ENCODE measurements around the gene GTF2F2. TPM values are rescaled to one million over a fixed set of nuclear protein-coding genes. Genes with fewer than 3 reads are reported as not detected.

Gene GTF2F2, protein sequence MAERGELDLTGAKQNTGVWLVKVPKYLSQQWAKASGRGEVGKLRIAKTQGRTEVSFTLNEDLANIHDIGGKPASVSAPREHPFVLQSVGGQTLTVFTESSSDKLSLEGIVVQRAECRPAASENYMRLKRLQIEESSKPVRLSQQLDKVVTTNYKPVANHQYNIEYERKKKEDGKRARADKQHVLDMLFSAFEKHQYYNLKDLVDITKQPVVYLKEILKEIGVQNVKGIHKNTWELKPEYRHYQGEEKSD
- polyA plus RNA-seq (ENCODE audit: insufficient read depth in 1 of 5, insufficient read length in 5 of 5, low replicate concordance in 1 of 5) = 10 to 100 TPM; 23.3 to 26.4 (median 25.6) TPM
- long read RNA-seq, donor 1, transcript GTF2F2-201 (8 exons, 2,239 nt) = major isoform, 10 of 26,455 reads
- long read RNA-seq, donor 1, partial matches to known transcripts = 25,484 of 26,455 reads
- long read RNA-seq, donor 1, other reads (novel, unspliced or antisense) = 960 of 26,455 reads
- long read RNA-seq, donor 2, transcript GTF2F2-201 (8 exons, 2,239 nt) = major isoform, 6 of 10,527 reads
- long read RNA-seq, donor 2, partial matches to known transcripts = 10,095 of 10,527 reads
- long read RNA-seq, donor 2, other reads (novel, unspliced or antisense) = 425 of 10,527 reads
- long read RNA-seq, donor 3, transcript GTF2F2-201 (8 exons, 2,239 nt) = major isoform, 7 of 18,599 reads
- long read RNA-seq, donor 3, partial matches to known transcripts = 18,121 of 18,599 reads
- long read RNA-seq, donor 3, other reads (novel, unspliced or antisense) = 471 of 18,599 reads
- long read RNA-seq, donor 4, transcript GTF2F2-201 (8 exons, 2,239 nt) = major isoform, 7 of 15,206 reads
- long read RNA-seq, donor 4, partial matches to known transcripts = 14,638 of 15,206 reads
- long read RNA-seq, donor 4, other reads (novel, unspliced or antisense) = 561 of 15,206 reads
- long read RNA-seq, donor 5, transcript GTF2F2-201 (8 exons, 2,239 nt) = major isoform, 15 of 24,426 reads
- long read RNA-seq, donor 5, partial matches to known transcripts = 23,465 of 24,426 reads
- long read RNA-seq, donor 5, other reads (novel, unspliced or antisense) = 946 of 24,426 reads
- long read RNA-seq, donor 6, transcript GTF2F2-201 (8 exons, 2,239 nt) = major isoform, 13 of 17,329 reads
- long read RNA-seq, donor 6, partial matches to known transcripts = 16,672 of 17,329 reads
- long read RNA-seq, donor 6, other reads (novel, unspliced or antisense) = 644 of 17,329 reads
- long read RNA-seq, donor 7, transcript GTF2F2-201 (8 exons, 2,239 nt) = major isoform, 9 of 20,211 reads
- long read RNA-seq, donor 7, partial matches to known transcripts = 19,088 of 20,211 reads
- long read RNA-seq, donor 7, other reads (novel, unspliced or antisense) = 1,114 of 20,211 reads
- long read RNA-seq, donor 8, partial matches to known transcripts = 0 of 4 reads
- long read RNA-seq, donor 8, other reads (novel, unspliced or antisense) = 0 of 4 reads

DNA sequence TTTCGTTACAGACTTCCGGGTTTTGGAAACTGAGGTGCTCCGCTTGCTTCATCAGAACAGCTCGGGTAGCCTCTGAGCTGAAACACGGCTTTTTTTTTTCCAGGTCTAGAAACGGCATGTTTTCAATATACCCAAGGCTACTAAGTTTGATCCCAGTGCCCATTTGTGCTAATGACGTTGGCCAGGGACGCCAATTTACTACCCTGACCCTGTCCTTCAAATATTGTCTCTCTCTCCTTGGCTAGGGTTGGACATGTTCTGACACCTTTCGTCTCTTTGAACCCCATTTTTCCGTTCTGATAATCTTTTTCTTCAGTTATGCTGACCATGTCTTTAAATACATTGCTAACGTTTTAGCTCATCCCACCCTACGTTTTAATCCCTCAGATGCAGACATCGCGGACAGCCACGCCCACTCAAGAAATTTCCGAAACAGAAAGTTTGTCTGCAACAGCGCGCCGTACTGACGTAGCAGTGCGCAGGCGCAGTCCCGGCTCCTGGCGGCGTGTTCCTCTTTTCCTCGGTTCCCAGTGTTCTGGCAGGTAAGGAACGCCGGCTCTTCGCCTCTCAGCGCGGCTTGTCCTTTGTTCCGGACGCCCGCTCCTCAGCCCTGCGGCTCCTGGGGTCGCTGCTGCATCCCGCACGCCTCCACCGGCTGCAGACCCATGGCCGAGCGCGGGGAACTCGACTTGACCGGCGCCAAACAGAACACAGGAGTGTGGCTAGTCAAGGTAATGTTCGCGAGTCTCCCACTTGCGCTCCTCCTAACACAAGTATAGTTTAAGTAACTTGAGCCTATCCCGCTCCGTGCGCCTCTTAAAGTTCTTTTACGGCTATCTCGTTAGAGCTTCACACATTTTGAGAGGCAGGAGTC is at the start of gene GTF2F2:
Gene GTF2F2, plus strand, starts transcription at position 520 of the 874 bp plus-strand sequence. Its CDS starts 146 bp downstream, at position 666.
- DNase-seq = peak; percentile 91 to 92

DNA sequence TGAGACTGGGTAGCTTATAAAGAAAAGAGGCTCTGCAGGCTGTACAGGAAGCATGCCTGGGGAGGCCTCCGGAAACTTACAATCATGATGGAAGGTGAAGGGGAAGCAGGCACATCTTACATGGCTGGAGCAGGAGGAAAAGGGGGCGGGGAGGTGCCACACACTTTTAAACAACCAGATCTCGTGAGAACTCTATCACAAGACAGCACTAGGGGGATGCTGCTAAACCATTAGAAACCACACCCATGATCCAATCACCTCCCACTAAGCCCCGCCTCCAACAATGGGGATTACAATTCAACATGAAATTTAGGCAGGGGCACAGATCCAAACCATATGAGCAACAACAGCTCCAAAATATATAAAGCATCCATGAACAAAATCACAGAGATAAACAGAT is 46.5 kb upstream of the GTF2F2 start:
- no peak for DNase-seq

DNA sequence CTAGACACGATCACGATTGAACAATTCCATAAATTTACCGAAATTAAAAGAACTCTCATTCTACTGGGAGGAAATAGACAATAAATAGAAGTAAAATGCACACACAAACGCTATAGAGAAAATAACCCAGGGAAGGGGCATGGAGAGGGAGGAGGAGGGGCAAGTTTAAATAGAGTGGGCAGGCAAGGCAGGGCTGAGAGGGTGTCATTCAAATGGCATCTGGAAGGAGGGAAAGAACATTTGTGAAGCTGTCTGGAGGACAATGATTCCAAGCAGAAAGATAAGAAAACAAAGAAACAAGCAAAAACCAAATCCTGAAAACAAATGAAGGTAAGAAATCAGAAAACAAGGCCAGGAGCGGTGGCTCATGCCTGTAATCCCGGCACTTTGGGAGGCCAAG is 45.6 kb upstream of the GTF2F2 start:
- DNase-seq = no peak

DNA sequence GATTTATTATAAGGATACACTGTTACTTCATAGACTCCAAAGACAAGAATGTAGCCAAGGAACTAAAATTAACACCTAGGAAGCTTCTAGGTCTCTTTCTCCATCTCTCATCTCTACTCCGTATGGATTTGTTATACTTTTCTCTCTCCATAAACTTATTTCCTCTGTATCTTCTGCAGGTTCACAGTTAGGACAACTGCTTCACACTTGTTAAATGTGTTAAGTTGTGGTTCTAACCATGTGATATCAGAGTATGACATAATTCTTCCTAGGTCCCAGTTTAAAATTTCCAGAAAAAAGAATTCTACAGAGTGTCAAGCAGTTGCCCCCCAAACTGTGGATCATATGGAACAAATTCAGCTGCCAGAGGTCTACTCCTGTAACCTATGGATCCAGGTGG is 42.3 kb upstream of the GTF2F2 start:
- no peak for DNase-seq

DNA sequence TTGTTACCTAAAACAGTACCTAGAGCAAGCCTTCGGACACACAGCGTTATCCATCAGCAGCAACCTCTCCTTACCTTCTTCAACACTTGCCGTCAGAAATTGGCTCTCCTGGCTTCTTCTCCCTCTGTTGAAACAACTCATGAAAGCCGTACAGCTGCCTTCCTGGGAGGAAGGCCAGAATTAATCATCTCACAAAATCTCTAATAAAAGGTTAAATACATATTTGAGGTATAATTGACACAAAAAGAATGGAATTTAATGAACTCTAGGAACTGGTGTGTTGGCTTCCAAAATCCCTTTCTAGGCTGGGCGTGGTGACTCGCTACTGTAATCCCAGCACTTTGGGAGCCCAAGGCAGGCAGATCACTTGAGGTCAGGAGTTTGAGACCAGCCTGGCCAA is 37.3 kb upstream of the GTF2F2 start:
- no peak for DNase-seq

DNA sequence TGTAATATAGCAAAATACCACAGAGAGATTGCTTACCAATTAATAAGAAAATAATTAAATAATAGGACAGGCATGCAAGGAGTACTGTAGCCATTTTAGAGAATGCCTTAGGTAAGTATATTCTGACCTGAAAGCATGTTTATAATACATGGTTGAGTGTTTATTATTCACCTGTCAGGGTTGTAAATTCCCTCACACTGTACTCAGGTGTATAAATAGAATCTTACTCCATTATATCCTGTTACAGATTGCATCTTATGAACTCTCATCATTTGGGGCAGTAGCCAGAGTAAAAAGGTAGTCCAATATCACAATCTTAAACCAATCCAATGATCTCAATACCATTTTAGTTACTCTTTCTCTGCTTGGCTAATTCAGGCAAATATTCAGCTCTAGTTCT is 35.8 kb upstream of the GTF2F2 start:
- DNase-seq = no peak

DNA sequence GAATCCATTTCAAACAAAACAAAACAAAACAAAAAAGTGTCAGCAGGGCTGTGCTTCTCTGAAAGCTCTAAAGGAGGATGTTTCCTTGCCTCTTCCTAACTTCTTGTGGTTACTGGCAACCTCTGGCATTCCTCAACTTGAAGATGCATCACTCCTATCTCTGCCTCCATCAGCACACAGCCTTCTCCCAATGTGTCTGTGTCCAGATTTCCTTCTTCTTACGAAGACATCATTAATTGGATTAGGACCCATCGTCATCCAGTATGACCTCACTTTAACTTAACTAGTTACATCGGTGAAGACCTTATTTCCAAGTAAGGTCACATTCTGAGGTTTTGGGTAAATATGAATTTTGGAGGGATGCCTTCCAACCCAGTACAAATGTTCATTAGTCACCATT is 33.8 kb upstream of the GTF2F2 start:
- DNase-seq = no peak

DNA sequence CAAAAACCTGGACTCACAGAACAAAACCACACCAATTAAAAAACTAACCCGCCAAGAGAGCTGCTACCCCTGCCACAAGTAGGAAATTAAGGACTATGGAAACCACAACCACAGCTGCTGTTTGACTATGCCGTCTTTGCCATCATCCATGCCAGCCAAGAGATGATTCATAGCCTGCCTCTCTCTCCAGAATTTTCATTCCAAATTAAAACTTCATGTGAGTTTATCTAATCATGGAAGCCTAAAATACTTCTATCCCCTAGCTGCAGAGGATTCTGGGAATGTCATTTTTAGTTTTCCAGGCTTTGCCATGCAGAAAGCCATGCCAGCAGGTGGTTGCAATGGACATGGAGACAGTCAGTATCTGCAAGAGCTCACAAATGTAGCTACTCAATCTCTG is 27.6 kb upstream of the GTF2F2 start:
- DNase-seq = no peak

DNA sequence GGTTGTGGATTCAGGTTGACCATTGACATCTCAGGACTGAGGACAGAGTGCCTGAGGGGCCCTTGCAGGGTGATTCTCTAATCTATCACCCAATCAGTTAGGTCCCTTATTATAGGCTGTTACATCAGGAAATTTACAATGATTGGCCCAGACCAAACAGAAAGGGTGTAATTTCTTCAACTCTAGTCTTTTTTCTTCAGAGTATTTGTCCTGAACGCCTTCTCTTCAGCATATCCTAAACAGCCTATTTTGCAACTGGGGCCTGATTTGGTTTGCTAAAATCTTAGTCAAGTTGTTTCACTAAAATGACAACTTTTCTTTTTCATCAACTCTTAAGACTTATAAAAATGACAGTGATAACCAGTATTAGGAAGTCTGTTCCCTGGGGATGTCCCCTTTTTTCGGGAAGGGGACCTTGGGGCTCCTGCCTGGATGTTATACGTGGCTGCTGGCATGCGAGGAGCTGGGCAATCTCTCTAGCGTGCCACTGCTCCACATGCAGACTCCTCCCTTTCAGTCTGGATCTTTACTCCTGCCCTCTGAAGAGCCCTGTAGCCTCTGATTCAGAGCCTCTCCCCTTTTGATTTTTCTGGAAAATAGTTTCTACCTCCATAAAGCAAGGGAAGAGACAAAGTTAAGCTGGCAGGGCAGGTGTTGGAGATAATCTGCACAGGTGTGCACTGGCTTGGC is 19.6 kb upstream of the GTF2F2 start:
- no peak for DNase-seq

DNA sequence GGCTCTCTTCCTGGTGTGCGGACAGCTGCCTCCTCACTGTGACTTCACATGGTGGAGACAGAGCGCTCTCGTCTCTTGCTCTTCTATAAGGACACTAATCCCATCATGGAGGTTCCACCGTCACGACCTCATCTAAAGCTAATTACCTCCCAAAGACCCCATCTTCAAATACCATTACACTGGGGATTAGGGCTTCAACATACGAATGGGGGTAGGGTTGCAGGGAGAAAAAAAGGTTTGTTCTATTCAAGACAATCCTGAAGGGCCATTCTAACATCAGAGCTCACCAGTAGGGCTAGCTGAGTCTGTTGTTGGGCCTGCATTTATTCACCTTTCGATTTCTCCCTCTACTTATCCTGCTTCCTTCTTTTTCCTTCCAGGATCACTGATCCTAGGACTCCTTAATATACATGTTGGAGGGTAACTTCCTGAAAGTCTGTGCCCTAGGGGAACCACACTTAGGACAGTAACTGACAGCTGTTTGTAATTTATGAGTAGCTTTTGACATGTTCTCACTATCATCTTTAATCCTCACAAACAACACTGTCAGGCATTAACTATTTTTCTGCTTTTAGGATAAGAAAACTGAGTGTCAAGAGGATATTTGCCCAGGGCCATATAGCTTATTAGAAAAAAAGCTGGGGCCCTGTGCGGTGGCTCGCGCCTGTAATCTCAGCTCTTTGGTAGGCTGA is 18.8 kb upstream of the GTF2F2 start:
- no peak for DNase-seq

DNA sequence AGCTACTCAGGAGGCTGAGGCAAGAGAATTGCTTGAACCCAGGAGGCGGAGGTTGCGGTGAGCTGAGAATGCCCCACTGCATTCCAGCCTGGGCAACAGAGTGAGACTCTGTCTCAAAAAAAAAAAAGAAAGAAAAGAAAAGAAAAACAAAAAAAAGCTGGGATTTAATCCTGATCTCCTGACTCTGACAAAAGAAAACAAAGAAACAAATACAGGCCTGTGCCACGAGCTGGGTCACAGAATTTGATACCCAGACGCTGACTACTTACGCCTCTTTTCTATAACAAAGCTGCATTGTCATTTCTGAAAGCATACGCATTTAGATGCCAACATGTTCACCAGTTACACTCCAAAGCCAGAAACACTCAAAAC is 18.2 kb upstream of the GTF2F2 start:
- DNase-seq = no peak

DNA sequence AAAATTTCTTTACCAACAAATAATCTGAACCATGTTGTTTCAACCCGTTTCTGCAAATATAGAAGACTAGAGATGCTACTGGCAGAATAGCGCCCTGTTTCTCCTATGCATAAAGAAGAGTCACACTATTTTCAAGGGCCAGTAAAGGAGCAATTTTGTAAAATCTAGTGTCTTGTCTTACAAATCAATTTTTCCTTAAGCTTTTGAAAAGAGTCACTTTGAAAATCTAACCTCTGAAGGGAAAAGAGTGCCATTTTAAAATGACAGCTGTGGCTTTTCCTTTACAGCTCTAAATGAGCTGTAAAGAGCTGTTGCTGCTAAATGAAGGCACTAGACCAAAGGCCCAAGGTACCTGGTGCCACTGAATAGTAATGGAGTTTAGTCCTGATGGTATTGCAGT is 16.9 kb upstream of the GTF2F2 start:
- DNase-seq = no peak

DNA sequence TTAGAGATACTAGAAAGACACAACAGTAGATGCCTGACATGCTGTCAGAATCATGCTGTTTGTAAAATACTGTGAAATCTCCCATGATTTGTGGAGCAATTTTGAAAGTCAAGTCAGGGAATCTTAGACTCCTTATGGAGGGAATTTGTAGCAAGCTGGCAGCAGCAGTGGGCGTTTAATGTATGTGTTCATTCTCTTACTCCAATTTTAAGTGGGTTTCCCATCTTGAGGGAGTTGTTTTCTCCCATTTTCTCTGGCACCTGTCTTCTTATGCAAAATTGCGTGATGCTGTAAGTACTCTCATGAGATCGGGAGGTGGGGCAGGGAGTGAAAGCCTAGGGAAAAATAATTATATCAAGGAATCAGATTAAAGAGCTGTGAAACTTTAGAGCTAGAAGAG is 16.0 kb upstream of the GTF2F2 start:
- no peak for DNase-seq

DNA sequence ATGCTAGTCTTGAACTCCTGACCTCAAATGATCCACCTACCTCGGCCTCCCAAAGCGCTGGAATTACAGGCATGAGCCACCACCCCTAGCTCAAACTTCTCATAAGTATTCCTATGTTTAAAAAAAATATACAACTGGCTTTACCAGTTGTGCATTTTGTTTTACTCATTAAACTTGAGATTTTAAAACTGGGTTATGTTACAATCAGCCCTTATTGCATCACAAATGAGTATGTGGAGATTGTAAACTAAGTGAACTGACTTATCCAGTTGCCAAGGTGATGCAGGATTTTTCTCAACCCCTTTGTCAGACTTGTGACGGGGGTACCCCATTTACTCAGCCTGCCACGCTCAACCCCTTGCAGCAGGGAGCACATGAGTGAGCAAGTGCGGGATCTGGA is 14.4 kb upstream of the GTF2F2 start:
- DNase-seq = no peak

DNA sequence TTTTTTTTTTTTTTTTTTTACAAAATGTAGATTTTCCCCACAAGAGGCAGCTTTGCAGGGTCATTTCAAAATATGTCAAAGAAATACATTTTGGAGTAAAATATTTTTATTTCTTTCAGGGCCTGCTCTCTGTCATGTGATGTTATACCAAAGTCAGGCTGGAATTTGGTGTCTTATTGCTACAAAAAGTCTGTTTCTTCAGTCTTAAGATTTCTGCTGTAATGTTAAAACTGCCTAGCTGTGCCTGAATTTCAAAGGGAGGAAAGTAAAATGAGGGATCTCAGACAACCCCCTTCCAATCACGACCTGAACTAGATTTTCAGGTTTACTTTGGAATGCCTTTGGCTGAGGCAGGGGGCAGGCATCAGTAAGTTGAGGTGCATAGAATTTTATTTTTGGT is 12.8 kb upstream of the GTF2F2 start:
- no peak for DNase-seq

DNA sequence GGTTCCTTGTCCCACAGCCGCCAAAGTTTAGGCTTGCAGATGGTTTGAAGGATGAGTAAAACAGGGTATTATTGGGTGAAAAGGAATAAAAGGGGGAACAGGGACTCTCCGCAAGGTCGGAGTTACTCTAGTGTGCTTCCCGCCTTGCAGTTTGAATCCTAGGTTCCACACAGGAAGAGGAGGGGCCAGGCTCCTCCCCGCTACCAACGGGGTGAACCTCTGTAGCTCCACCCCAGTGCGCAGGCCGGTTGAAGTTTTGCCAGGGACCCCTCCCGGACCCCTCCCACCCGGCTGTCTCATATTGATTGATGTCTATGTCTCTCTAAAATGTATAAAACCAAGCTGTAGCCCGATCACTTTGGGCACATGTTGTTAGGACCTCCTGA is 11.6 kb upstream of the GTF2F2 start:
- no peak for DNase-seq

DNA sequence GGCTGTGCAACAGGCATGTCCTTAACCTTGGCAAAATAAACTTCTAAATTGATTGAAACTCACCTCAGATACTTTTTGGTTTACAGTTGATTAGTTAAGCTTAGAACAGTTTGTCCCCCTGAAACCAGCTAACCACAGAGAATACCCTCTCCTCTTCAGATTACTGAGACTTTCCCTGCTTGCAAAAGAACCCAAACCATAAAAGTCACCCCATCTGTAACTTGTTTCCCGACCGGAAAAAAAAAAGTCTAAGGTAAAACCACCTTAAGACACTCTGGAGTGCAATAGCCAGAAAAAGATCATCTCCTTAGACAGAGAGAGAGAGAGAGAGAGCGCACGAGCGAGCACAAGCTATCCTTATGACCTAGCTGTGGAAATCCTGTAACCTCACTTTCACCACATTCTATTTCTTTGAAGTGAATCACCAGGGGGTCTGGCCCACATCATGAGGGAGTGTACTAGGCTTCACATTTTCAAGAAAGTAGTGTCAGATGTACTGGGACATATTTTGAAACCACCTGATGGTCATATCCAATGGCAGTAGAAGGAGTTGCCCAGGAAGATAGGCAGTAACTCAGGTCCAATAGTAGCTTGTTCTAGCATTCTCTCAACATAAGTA is 11.1 kb upstream of the GTF2F2 start:
- DNase-seq = no peak

DNA sequence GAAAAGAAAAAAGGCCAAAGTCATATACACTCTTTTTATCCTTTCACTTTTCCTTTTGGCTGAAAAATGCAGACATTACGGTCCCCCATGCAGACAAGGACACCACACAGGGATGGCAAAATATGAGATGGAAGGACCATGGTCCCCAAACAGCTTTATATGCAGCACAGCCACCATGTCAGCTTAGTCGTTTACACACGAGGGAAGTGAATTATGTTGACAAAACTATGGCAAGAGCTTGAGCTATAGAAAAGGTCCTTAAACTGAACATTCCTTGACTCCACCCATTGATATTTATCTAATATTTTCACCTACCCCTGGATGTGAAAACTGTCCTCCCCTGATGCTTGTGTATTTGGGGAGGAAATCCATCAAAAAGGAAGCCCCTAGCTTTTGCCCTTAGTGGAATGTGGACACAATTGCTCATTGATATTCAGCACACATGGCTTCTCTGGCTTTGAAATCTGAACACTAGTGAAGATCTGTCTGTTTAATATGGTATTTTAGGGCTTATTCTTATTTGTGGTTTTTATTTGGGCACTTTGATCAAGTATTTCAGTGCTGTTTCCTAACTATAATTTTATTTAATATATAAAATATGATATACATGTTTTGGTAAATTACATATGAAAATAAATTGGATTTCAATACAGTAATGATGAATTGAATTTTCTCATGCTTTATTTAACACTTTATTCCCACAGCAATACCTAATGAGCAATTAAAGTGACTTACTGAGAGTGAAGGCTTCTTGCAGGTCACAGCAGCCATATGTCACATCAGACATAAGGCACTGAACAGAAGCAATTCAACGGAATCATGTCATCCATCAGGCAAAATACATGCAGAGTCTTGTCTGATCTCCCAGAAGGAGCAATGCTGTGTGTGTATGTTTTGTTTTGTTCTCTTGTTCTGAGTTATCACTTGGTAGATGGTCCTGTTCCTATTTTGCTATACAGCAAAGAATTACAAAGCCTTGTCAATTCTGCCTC is 6.8 kb upstream of the GTF2F2 start:
- DNase-seq = no peak
